IPS-18c (cell line): ENCODE data around the gene ETS2.

Experiments used
- H3K4me3 ChIP-seq: 2 replicates; pipeline ENCODE4 v1.7.0; 2013; ENCODE audit warnings: low read depth, mild to moderate bottlenecking, low read length, moderate library complexity; ENCODE audit not compliant: insufficient read depth
- H3K9me3 ChIP-seq: one replicate; pipeline ENCODE4 v1.6.1; 2013; ENCODE audit warnings: mild to moderate bottlenecking, low read length, moderate library complexity; ENCODE audit not compliant: control insufficient read depth, insufficient read depth

ETS2 gene

DNA sequence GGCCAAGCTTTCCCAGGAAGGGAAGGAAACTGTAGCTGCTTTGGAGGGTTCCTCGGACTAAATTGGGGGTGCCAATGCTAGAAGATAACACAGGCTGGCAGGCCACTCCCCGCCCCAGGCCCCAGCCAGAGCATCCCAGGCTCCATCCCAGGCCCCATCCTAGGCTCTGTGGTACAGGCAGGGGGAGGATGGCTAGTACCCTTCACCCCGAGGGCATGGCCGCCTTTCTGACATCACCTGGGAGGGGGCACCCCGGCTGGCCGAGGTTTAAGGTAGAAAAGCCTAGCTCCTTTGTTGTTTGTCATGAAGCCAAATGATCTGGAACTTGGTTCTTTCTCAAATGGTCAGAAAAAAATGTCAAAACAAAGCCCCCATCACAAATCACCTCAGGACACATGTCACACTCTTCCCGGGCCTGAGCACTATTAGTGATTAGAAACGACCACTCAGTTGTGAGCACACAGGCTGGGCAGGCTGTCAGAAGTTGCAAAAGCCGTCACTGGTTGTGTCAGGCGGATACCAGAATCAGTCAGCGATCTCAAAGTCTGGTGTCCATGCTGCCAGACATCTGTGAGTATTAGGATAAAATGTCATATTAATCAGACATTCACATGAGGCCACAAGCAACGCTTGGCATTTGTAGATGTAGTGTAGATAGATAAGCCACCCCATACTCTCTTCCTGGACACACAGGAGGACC lies 31.0 kb upstream of the ETS2 start:
- Histone ChIP-seq H3K9me3 (peaks cover 5% of the 10 kb centered on the region), H3K4me3 (no peak overlapping the region)

- peaks cover 5% of the 10 kb centered on the region for H3K9me3 ChIP-seq
Observed at GRCh38 chr21:38775733-38776132, 30.0 kb upstream of the ETS2 start.

GRCh38 chr21:38777015-38777414 lies 28.7 kb upstream of the ETS2 start:
- peaks cover 5% of the 10 kb centered on the region for H3K9me3 ChIP-seq
- H3K4me3 ChIP-seq, result no peak overlapping the region

More at GRCh38 chr21:38775733-38776132, 30.0 kb upstream of the ETS2 start:
- no peak overlapping the region for H3K4me3 ChIP-seq

DNA sequence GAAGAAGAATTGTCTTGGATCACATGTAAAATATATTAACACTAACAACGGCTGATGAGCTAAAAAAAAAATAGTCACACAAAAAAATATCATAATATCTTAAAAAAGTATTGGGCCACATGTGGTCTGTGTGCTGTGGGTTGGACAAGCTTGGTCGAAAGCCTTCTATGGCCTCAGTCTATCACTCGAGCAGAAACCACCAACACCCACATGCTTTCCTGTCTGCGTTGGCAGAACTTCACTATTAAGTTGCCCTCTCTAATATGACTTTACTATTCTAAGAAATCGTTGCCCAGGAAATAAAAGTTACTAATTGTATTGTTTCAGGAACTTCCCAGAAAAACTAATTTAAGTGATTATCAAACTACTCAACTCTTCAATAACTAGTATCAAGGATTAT lies 28.2 kb upstream of the ETS2 start:
- H3K9me3 ChIP-seq, result peaks cover 8% of the 10 kb centered on the region
- H3K4me3 ChIP-seq, result no peak overlapping the region

- H3K9me3 ChIP-seq, result peaks cover 11% of the 10 kb centered on the region
- no peak overlapping the region for H3K4me3 ChIP-seq
Observed at GRCh38 chr21:38780879-38781278, 24.9 kb upstream of the ETS2 start.

GRCh38 chr21:38784458-38785266 lies 21.1 kb upstream of the ETS2 start:
- peaks cover 6% of the 10 kb centered on the region for H3K9me3 ChIP-seq
- no peak overlapping the region for H3K4me3 ChIP-seq

- H3K9me3 ChIP-seq, result peaks cover 6% of the 10 kb centered on the region
- H3K4me3 ChIP-seq, result no peak overlapping the region
Observed at GRCh38 chr21:38785483-38785882, 20.2 kb upstream of the ETS2 start.

- Histone ChIP-seq H3K9me3 (peaks cover 6% of the 10 kb centered on the region), H3K4me3 (no peak overlapping the region)
Observed at GRCh38 chr21:38787016-38787415, 18.7 kb upstream of the ETS2 start.

- H3K4me3 ChIP-seq, result no peak overlapping the region
- peaks cover 2% of the 10 kb centered on the region for H3K9me3 ChIP-seq
Observed at GRCh38 chr21:38787461-38788274, 18.1 kb upstream of the ETS2 start.

GRCh38 chr21:38788275-38788905 lies 17.3 kb upstream of the ETS2 start:
- no peak overlapping the region for H3K4me3 ChIP-seq
- H3K9me3 ChIP-seq, result peaks cover 2% of the 10 kb centered on the region

- Histone ChIP-seq H3K9me3 (no peaks in the 10 kb centered on the region), H3K4me3 (no peak overlapping the region)
Observed at GRCh38 chr21:38789275-38789674, 16.5 kb upstream of the ETS2 start.

GRCh38 chr21:38790059-38790458 lies 15.7 kb upstream of the ETS2 start:
- no peaks in the 10 kb centered on the region for H3K9me3 ChIP-seq
- H3K4me3 ChIP-seq, result no peak overlapping the region

- H3K4me3 ChIP-seq, result no peak overlapping the region
Observed at GRCh38 chr21:38790961-38791360, 14.8 kb upstream of the ETS2 start.

DNA sequence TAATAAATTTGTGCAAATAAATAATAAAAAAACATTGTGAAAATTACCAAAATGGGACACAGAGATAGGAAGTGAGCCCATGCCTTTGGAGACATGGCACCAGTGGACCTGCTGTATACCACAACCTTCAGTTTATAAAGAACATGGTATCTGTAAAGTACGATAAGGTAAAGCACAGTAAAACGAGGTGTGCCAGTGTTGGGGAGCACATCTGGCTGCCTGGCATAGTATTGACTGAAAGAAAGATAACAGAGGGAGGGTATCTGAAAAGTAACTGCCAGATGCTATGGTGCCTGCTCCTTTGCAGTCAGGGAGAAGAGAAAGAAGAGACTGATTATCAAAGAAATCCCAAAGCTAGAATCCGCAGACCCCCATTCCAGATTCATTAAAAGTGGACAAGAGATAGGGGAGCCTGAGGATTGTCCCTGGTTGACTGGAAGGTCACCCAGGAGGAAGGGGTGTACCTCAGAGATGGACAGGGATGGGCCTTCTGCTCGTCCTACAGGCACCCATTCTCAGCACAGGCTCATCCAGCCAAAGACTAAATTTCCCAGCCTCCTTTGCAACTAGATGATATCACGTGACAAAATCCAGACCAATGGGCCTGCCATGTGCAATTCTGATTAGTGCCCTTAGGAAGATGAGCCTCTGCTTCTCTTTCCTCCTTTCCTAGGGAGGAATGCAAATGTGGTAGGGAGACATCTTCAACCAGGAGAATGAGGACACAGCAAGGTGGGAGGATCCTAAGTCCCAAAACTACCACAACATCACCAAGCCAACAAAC lies 12.9 kb upstream of the ETS2 start:
- no peak overlapping the region for H3K4me3 ChIP-seq
- no peaks in the 10 kb centered on the region for H3K9me3 ChIP-seq

More at GRCh38 chr21:38790961-38791360, 14.8 kb upstream of the ETS2 start:
- no peaks in the 10 kb centered on the region for H3K9me3 ChIP-seq

GRCh38 chr21:38793926-38794713 lies 11.6 kb upstream of the ETS2 start:
- Histone ChIP-seq H3K9me3 (no peaks in the 10 kb centered on the region), H3K4me3 (no peak overlapping the region)

- no peaks in the 10 kb centered on the region for H3K9me3 ChIP-seq
- no peak overlapping the region for H3K4me3 ChIP-seq
Observed at GRCh38 chr21:38794978-38795377, 10.8 kb upstream of the ETS2 start.
